Measurements from ENCODE around the gene SLC24A3. TPM values are rescaled to one million over a fixed set of nuclear protein-coding genes. Genes with fewer than 3 reads are reported as not detected.

The SLC24A3 gene
- total and polyA plus RNA-seq, 2 of the 13 experiments (the other 11 are each of a cell fraction or from before 2014, with no cell fraction given) = not detected

DNA sequence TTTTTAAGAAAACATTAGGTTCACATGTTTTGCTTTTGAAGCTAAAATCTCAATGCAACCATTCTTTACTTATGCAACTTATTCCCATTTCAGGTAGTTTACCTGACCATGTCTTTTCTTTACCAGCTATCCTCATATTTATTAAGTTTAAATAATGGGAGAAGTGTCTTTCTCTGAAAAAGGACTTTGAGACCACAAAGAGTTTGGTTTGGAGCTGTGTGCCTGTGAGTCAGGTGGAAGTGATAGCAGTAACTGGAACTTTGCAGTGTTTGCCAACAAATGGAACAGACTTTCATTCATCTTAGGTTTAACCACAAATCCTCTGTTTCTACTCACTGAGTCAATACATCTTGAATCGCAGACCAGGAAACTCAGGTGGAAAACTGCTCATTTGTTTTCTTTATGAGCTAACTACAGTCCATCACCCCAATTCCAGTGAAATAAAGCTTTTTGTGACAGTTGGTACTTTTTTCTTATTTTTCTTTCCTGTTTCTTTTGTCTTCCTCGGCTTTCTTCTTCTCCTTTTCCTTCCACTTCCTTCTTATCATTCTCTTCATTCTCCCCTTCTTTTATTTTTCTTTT, 397.3 kb downstream of the SLC24A3 start (continued):
- TF ChIP-seq ZNF556 (CRISPR knock-in tag; IDR thresholded peaks at IDR 0.05; ENCODE audit: borderline replicate concordance) = peak; percentile 39; the same call in 1 of the 2 replicates
- TF ChIP-seq, protein P1, sequence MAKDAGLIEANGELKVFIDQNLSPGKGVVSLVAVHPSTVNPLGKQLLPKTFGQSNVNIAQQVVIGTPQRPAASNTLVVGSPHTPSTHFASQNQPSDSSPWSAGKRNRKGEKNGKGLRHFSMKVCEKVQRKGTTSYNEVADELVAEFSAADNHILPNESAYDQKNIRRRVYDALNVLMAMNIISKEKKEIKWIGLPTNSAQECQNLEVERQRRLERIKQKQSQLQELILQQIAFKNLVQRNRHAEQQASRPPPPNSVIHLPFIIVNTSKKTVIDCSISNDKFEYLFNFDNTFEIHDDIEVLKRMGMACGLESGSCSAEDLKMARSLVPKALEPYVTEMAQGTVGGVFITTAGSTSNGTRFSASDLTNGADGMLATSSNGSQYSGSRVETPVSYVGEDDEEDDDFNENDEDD (CRISPR knock-in tag; IDR thresholded peaks at IDR 0.05; ENCODE audit: borderline replicate concordance) = no peak
- no peak for TF ChIP-seq ZNF17 (CRISPR knock-in tag; IDR thresholded peaks at IDR 0.05)
- TF ChIP-seq SATB2 (CRISPR knock-in tag; IDR thresholded peaks at IDR 0.05) = no peak
- peak; percentile 79; the same call in 1 of the 2 replicates for TF ChIP-seq EHMT2 (IDR thresholded peaks at IDR 0.05; ENCODE audit: borderline replicate concordance, low read depth, low read length)
- TF ChIP-seq KLF12 (CRISPR knock-in tag; IDR thresholded peaks at IDR 0.05; ENCODE audit: borderline replicate concordance) = no peak
- TF ChIP-seq ZNF275 (CRISPR knock-in tag; IDR thresholded peaks at IDR 0.05; ENCODE audit: borderline replicate concordance) = no peak
- TF ChIP-seq ZFX (CRISPR knock-in tag; IDR thresholded peaks at IDR 0.05; ENCODE audit: low read depth) = no peak
- TF ChIP-seq FOXK2 (IDR thresholded peaks at IDR 0.05) = no peak
- peak; percentile 89; the same call in 1 of the 2 replicates for TF ChIP-seq ZBTB3 (CRISPR knock-in tag; IDR thresholded peaks at IDR 0.05; ENCODE audit: borderline replicate concordance, low read depth)
- no peak for TF ChIP-seq ZNF879 (CRISPR knock-in tag; IDR thresholded peaks at IDR 0.05)
- TF ChIP-seq BORCS8-MEF2B (CRISPR knock-in tag; IDR thresholded peaks at IDR 0.05) = no peak
- no peak for TF ChIP-seq RNF219 (CRISPR knock-in tag; IDR thresholded peaks at IDR 0.05)
- TF ChIP-seq THAP7 (CRISPR knock-in tag; IDR thresholded peaks at IDR 0.05) = no peak
- TF ChIP-seq, protein P2, sequence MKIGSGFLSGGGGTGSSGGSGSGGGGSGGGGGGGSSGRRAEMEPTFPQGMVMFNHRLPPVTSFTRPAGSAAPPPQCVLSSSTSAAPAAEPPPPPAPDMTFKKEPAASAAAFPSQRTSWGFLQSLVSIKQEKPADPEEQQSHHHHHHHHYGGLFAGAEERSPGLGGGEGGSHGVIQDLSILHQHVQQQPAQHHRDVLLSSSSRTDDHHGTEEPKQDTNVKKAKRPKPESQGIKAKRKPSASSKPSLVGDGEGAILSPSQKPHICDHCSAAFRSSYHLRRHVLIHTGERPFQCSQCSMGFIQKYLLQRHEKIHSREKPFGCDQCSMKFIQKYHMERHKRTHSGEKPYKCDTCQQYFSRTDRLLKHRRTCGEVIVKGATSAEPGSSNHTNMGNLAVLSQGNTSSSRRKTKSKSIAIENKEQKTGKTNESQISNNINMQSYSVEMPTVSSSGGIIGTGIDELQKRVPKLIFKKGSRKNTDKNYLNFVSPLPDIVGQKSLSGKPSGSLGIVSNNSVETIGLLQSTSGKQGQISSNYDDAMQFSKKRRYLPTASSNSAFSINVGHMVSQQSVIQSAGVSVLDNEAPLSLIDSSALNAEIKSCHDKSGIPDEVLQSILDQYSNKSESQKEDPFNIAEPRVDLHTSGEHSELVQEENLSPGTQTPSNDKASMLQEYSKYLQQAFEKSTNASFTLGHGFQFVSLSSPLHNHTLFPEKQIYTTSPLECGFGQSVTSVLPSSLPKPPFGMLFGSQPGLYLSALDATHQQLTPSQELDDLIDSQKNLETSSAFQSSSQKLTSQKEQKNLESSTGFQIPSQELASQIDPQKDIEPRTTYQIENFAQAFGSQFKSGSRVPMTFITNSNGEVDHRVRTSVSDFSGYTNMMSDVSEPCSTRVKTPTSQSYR (CRISPR knock-in tag; IDR thresholded peaks at IDR 0.05; ENCODE audit: borderline replicate concordance) = peak; percentile 11; the same call in 1 of the 2 replicates
- no peak for TF ChIP-seq TOE1 (CRISPR knock-in tag; IDR thresholded peaks at IDR 0.05)
- no peak for TF ChIP-seq ZNF713 (CRISPR knock-in tag; IDR thresholded peaks at IDR 0.05)
- 0 out of 2 replicates have a peak, but pooled peaks have one; percentile 24 for TF ChIP-seq ZBTB10 (CRISPR knock-in tag; IDR thresholded peaks at IDR 0.05; ENCODE audit: borderline replicate concordance)
